ENCODE data around the gene RASGRF2.

DNA sequence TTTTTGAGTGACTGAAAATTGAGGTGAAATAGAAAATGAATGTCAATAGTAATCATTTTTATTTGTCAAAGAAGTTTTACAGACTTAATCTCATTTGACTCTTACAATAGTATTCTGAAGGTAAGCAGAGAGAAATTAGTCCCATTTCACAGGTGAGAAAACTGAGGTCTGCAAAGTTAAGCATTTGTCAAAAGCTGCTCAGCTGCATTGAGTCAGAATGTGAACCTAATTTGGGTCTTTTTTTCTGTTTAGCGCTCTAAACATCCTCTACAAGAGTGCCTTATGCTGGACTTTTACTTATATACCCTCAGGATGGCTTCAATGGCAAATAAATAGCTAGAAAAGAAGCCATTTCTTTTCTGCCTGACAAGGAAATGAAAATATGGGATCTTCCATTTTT lies 135.7 kb downstream of the RASGRF2 start:
- no peak for TF ChIP-seq MAX (IDR thresholded peaks at IDR 0.05)
- TF ChIP-seq, protein P1, sequence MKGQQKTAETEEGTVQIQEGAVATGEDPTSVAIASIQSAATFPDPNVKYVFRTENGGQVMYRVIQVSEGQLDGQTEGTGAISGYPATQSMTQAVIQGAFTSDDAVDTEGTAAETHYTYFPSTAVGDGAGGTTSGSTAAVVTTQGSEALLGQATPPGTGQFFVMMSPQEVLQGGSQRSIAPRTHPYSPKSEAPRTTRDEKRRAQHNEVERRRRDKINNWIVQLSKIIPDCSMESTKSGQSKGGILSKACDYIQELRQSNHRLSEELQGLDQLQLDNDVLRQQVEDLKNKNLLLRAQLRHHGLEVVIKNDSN (IDR thresholded peaks at IDR 0.05) = no peak
- TF ChIP-seq, protein P2, sequence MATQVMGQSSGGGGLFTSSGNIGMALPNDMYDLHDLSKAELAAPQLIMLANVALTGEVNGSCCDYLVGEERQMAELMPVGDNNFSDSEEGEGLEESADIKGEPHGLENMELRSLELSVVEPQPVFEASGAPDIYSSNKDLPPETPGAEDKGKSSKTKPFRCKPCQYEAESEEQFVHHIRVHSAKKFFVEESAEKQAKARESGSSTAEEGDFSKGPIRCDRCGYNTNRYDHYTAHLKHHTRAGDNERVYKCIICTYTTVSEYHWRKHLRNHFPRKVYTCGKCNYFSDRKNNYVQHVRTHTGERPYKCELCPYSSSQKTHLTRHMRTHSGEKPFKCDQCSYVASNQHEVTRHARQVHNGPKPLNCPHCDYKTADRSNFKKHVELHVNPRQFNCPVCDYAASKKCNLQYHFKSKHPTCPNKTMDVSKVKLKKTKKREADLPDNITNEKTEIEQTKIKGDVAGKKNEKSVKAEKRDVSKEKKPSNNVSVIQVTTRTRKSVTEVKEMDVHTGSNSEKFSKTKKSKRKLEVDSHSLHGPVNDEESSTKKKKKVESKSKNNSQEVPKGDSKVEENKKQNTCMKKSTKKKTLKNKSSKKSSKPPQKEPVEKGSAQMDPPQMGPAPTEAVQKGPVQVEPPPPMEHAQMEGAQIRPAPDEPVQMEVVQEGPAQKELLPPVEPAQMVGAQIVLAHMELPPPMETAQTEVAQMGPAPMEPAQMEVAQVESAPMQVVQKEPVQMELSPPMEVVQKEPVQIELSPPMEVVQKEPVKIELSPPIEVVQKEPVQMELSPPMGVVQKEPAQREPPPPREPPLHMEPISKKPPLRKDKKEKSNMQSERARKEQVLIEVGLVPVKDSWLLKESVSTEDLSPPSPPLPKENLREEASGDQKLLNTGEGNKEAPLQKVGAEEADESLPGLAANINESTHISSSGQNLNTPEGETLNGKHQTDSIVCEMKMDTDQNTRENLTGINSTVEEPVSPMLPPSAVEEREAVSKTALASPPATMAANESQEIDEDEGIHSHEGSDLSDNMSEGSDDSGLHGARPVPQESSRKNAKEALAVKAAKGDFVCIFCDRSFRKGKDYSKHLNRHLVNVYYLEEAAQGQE (IDR thresholded peaks at IDR 0.05; ENCODE audit: low read depth) = no peak

All from Ishikawa (cell line).